ENCODE measurements around the gene TMEM190.

TMEM190 gene

GRCh38 chr19:55352549-55353145 is 24.0 kb upstream of the TMEM190 start:
- no peak overlapping the region for H3K4me3 ChIP-seq (ENCODE audit: low read depth, low read length)
- POLR2A ChIA-PET: interaction anchor here (0.6 to 7.7 kb wide), 7 partner anchors 9 to 1054 kb away, joined by 3 to 95 read pairs (median 4); partner anchors contain the start of genes ISOC2, KMT5C and UBE2S
- CTCF ChIA-PET: interaction anchor here (0.7 kb wide), 2 partner anchors 64 to 66 kb away, joined by 3 to 4 read pairs; no protein-coding TSS in a partner anchor

GRCh38 chr19:55353356-55353802 is 23.2 kb upstream of the TMEM190 start:
- H3K4me1 ChIP-seq (ENCODE audit: control insufficient read depth, insufficient read depth, low read length): peaks cover 8% of the 10 kb centered on the region; the same call in 1 of the 2 replicates
- no peaks in the 10 kb centered on the region for H3K9me3 ChIP-seq (ENCODE audit: control insufficient read depth, insufficient read depth, low read depth, low read length)
- peak overlapping the region; percentile 54 for H3K4me3 ChIP-seq (ENCODE audit: low read depth, low read length)
- H3K36me3 ChIP-seq (ENCODE audit: control insufficient read depth in 2 of 2, insufficient read depth in 1 of 2, low read length in 2 of 2): peaks cover 0 to 2% of the 10 kb centered on the region in 2 experiments; a peak in 1 of 3 replicates
- CTCF ChIA-PET: interaction anchor here (0.6 kb wide), 1 partner anchor 50 kb away, joined by 3 read pairs; no protein-coding TSS in a partner anchor
- TF ChIP-seq IKZF3 (tag by site-specific recombination; IDR thresholded peaks at IDR 0.05) (no peak; the same call in 1 of the 2 replicates), TRIM28 (IDR thresholded peaks at IDR 0.05; ENCODE audit: borderline replicate concordance, low read length) (no peak), ZBTB17 (tag by site-specific recombination; IDR thresholded peaks at IDR 0.05) (peak; percentile 76; the same call in 1 of the 2 replicates), ZNF704 (tag by site-specific recombination; IDR thresholded peaks at IDR 0.05) (no peak), ZNF529 (tag by site-specific recombination; IDR thresholded peaks at IDR 0.05; ENCODE audit: insufficient replicate concordance) (no peak), KLF10 (tag by site-specific recombination; IDR thresholded peaks at IDR 0.05) (no peak), REPIN1 (tag by site-specific recombination; IDR thresholded peaks at IDR 0.05; ENCODE audit: low read depth) (no peak), ZNF600 (tag by site-specific recombination; IDR thresholded peaks at IDR 0.05) (0 out of 2 replicates have a peak, but pooled peaks have one; percentile 37), ZNF555 (tag by site-specific recombination; conservative IDR thresholded peaks at IDR 0.05) (no peak)
- TF ChIP-seq, protein P1, sequence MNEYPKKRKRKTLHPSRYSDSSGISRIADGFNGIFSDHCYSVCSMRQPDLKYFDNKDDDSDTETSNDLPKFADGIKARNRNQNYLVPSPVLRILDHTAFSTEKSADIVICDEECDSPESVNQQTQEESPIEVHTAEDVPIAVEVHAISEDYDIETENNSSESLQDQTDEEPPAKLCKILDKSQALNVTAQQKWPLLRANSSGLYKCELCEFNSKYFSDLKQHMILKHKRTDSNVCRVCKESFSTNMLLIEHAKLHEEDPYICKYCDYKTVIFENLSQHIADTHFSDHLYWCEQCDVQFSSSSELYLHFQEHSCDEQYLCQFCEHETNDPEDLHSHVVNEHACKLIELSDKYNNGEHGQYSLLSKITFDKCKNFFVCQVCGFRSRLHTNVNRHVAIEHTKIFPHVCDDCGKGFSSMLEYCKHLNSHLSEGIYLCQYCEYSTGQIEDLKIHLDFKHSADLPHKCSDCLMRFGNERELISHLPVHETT (tag by site-specific recombination; IDR thresholded peaks at IDR 0.05): no peak
- POLR2A ChIA-PET: interaction anchor here (0.6 to 7.7 kb wide), 4 partner anchors 14 to 1053 kb away, joined by 4 to 95 read pairs (median 10); partner anchors contain the start of genes KMT5C and UBE2S
- H3K27ac ChIP-seq (ENCODE audit: extremely low read depth, low read depth, low read length): no peak overlapping the region

More at GRCh38 chr19:55352549-55353145, 24.0 kb upstream of the TMEM190 start:
- Histone ChIP-seq H3K9me3 (ENCODE audit: control insufficient read depth, insufficient read depth, low read depth, low read length) (no peaks in the 10 kb centered on the region), H3K36me3 (ENCODE audit: control insufficient read depth in 2 of 2, insufficient read depth in 1 of 2, low read length in 2 of 2) (peaks cover 0 to 5% of the 10 kb centered on the region in 2 experiments; a peak in 1 of 3 replicates), H3K4me1 (ENCODE audit: control insufficient read depth, insufficient read depth, low read length) (peaks cover 8% of the 10 kb centered on the region; the same call in 1 of the 2 replicates), H3K27ac (ENCODE audit: extremely low read depth, low read depth, low read length) (no peak overlapping the region)
- TF ChIP-seq ZSCAN30 (tag by site-specific recombination; IDR thresholded peaks at IDR 0.05) (no peak), ZIC2 (tag by site-specific recombination; IDR thresholded peaks at IDR 0.05) (0 out of 2 replicates have a peak, but pooled peaks have one; percentile 7), ZBTB10 (tag by site-specific recombination; IDR thresholded peaks at IDR 0.05) (0 out of 2 replicates have a peak, but pooled peaks have one; percentile 2)

Measured in HEK293 (cell line).